Suppressor macrophage (primary cell): ENCODE measurements around the gene ARID1B.

Source experiments
- DNase-seq, 4 experiments: peaks; one replicate each; pipeline ENCODE4 v3.0.0-alpha.2; 2020 to 2022
- total RNA-seq, 17 experiments: gene quantifications; one replicate each; lab custom pipeline; 2026; ENCODE audit warnings: mixed read lengths in 6 of 17, inconsistent platforms in 3 of 17; lab: John Stamatoyannopoulos, UW

The ARID1B gene
- total RNA-seq = 18.7 to 124 (median 66.1) reads per million in 17 experiments

GRCh38 chr6:156776840-156777576 is at the start of gene ARID1B:
Gene ARID1B (plus strand): TSS chr6:156777378. CDS start chr6:156777681, 303 bp downstream.
- peak; percentile 74 to 91 (median 86) for DNase-seq

GRCh38 chr6:156727715-156728385 is 49.3 kb upstream of the ARID1B start:
- DNase-seq = peak; percentile 34 to 64 (median 47)

GRCh38 chr6:156729248-156729647 is 47.9 kb upstream of the ARID1B start:
- no peak for DNase-seq

GRCh38 chr6:156731396-156731795 is 45.8 kb upstream of the ARID1B start:
- peak; percentile 12 to 50 (median 22) for DNase-seq

- DNase-seq = no peak
Measured at GRCh38 chr6:156735751-156736150, 41.4 kb upstream of the ARID1B start.

GRCh38 chr6:156740604-156741003 is 36.6 kb upstream of the ARID1B start:
- DNase-seq = no peak

GRCh38 chr6:156741287-156742073 is 35.7 kb upstream of the ARID1B start:
- DNase-seq = no peak

GRCh38 chr6:156747715-156748114 is 29.5 kb upstream of the ARID1B start:
- DNase-seq = no peak

- no peak for DNase-seq
Measured at GRCh38 chr6:156748504-156748903, 28.7 kb upstream of the ARID1B start.

GRCh38 chr6:156752666-156753301 is 24.4 kb upstream of the ARID1B start:
- DNase-seq = peak; percentile 18 to 59 (median 46)

GRCh38 chr6:156756630-156757610 is 20.3 kb upstream of the ARID1B start:
- DNase-seq = no peak

- no peak for DNase-seq
Measured at GRCh38 chr6:156757849-156758248, 19.3 kb upstream of the ARID1B start.

- no peak for DNase-seq
Measured at GRCh38 chr6:156760377-156760776, 16.8 kb upstream of the ARID1B start.

- DNase-seq = no peak
Measured at GRCh38 chr6:156762547-156762946, 14.6 kb upstream of the ARID1B start.

- DNase-seq = no peak
Measured at GRCh38 chr6:156765117-156765516, 12.1 kb upstream of the ARID1B start.

- DNase-seq = peak in 2 of 4 experiments; percentile 11 to 12
Measured at GRCh38 chr6:156767603-156768467, 9.3 kb upstream of the ARID1B start.

- DNase-seq = no peak
Measured at GRCh38 chr6:156771047-156771446, 6.1 kb upstream of the ARID1B start.

GRCh38 chr6:156771761-156772160 is 5.4 kb upstream of the ARID1B start:
- no peak for DNase-seq

GRCh38 chr6:156773476-156773875 is 3.7 kb upstream of the ARID1B start:
- DNase-seq = no peak
